NCI-H2171 (cell line): ENCODE measurements around the gene ENAH.
"Not testable (repeated sequence)": the region's sequence is repeated elsewhere in the genome, so short reads cannot be mapped to it uniquely, and the experiment has no call there.

Experiments
- DNase-seq: peaks from one replicate; lab custom pipeline; 2025; lab: John Stamatoyannopoulos, UW

Gene ENAH

DNA sequence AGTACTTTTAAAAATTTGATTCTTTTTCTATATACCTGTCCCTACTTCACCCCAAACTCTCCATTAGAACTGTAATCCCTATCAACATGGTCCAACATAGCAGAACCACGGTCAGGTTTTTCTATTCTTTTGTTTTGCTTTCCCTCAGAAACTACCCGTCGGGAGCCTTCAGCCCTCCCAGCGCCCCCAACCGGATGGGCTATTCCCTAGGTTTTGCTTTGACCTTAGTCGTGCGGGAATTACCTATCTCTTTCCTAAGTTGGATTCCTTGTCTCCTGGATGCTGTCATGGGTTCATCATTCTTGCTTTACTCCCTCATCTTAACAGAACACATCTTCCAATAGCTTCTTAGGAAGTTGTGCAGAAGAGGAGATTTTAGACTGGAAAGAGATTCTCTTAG, 127.5 kb downstream of the ENAH start:
- no peak for DNase-seq

- no peak for DNase-seq
Measured at GRCh38 chr1:225524570-225524969, 128.4 kb downstream of the ENAH start.

DNA sequence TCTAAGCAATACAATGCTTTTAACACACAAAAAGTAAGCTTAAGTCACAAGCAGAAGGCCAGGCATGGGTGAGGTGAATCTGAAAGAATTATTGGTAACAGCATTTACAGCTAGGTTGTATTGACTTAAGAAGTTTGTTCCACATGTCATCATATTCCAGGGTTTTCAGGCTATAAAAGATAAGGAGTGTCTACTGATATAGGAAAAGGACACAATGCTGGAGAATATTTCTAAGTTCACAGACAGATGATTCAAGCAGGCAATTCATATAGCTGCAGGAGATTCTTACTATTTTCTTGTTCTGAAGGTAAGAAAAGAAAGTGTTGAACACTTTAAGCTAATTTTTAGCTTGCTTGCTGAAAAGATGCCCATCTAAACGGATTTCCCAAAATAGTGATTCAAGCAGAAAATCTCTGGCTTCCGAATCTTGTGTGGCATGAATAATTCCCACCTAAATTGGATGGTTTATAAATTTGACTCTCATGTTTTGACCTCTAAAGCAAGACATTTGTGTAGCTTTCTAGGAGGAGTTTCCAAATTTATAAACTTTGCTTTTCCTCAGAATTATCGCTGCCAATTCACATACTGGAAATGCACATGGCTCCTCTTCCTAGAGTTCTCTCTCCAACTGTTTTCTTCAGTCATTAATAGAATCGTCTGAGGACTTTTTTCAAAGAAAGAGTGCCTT, 129.5 kb downstream of the ENAH start:
- no peak for DNase-seq

DNA sequence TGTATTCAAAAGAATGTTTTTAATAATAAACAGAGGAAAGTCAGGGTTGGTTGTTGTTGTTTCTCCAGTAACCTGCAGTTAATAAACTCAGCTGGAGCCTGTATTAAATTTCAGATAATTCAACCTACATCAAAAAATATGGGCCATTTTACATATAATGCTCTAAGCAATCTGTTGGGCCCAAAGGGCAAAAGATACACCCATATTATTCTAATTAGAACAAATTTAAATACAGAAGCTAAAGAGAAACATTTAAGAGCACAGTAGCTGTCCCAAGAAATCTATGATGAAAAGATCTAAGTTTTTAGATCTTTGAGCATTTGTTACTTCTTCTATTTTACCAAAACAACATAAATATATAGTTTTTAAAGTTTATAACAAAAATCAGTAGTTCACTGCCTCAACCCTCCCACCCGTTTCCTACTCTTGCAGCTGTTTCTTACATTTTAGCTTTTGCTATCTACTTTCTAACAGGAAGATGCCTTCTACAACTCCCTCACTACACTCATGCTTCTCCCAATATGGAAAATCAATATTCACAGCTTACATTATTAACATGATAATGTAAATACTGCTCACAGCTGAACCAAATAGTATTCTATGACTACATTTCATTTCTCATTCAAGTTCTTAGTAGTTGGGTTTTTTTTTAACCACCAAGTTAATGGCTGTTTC, 130.2 kb downstream of the ENAH start:
- no peak for DNase-seq

DNA sequence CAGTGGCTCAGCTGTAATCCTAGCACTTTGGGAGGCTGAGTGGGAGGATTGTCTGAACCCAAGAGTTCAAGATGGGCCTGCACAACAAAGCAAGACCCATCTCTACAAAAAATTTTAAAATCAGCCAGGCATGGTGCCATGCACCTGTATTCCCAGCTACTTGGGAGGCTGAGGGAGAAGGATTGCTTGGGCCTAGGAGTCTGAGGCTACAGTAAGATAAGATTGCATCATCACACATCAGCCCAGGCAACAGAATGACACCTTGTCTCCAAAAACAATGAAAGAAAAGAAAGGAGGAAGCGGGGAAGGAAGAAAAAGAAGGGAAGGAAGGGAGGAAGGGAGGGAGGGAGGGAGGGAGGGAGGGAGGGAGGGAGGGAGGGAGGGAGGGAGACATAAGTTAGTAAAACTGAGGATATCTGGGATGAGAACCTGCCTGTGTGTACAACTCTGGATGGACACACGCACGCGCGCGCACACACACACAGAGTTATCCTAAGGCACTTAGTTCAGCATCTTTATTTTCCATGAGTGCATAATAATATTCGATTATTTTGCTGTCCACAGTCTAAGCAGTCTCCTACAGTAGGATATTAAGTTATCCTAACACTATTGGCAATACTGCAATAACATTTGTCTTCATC, 132.2 kb downstream of the ENAH start:
- no peak for DNase-seq

- no peak for DNase-seq
Measured at GRCh38 chr1:225519166-225519863, 133.6 kb downstream of the ENAH start.

GRCh38 chr1:225517697-225518096, 135.2 kb downstream of the ENAH start:
- DNase-seq, result no peak

DNA sequence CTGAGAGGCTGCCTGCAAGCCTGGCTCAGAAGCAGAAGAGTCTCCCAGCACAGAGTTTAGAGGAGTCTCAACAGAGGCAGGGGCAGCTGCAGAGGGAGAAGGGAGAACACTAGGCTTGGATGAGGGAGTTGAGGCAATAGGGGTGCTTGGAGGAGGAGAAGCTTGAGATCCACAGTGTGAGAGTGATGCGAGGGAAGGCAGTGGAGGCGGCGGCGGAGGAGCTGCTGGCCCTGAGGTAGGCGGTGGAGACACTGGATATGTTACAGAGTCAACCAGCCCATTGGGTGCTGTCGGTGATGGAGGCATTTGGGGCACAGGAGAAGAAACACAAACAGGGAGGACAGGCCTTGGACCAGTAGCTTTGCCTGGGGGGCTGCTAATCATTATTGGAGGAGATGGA, 135.7 kb downstream of the ENAH start:
- DNase-seq, result no peak

- no peak for DNase-seq
Measured at GRCh38 chr1:225514671-225515081, 138.2 kb downstream of the ENAH start.

DNA sequence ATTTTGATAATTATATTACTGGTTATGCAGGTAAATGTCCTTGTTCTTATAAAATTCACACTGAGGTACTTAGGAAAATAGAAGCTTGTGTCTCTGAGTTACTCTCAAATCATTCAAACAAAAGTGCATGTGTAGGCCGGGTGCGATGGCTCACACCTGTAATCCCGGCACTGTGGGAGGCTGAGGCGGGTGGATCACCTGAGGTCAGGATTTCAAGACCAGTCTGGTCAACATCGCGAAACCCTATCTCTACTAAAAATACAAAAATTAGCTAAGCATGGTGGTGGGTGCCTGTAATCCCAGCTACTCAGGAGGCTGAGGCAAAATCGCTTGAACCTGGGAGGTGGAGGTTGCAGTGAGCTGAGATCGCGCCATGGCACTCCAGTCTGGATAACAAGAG, 139.3 kb downstream of the ENAH start:
- not testable (repeated sequence) for DNase-seq

DNA sequence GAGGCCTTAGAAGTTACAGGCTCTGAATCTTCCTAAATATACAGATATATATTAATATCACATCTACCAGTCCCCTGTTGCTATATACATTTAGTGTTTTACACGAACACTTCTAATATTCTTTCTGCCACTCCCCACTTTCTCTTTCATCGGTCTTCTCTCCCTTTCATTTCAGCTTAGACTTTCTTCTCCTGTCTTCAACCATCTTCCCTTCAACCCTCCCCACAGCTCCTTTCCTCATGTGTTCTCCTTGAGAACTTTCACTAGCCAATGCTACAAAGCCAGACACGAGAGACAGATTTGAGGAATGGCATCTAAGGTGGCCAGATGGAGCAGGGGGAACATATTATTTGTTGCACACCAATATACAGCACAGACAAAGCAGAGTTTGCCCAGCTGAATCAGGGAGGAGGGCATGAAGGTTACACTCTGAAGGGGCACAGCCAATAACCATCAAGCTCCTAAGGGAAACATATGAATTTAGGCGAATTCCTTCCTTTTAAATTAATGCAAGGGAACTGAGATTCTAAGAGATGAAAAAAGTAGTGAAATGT, 141.0 kb downstream of the ENAH start:
- DNase-seq, result no peak

- DNase-seq, result not testable (repeated sequence)
Measured at GRCh38 chr1:225510740-225511139, 142.2 kb downstream of the ENAH start.

- DNase-seq, result no peak
Measured at GRCh38 chr1:225509770-225510169, 143.2 kb downstream of the ENAH start.

GRCh38 chr1:225509376-225509707, 143.6 kb downstream of the ENAH start:
- no peak for DNase-seq

DNA sequence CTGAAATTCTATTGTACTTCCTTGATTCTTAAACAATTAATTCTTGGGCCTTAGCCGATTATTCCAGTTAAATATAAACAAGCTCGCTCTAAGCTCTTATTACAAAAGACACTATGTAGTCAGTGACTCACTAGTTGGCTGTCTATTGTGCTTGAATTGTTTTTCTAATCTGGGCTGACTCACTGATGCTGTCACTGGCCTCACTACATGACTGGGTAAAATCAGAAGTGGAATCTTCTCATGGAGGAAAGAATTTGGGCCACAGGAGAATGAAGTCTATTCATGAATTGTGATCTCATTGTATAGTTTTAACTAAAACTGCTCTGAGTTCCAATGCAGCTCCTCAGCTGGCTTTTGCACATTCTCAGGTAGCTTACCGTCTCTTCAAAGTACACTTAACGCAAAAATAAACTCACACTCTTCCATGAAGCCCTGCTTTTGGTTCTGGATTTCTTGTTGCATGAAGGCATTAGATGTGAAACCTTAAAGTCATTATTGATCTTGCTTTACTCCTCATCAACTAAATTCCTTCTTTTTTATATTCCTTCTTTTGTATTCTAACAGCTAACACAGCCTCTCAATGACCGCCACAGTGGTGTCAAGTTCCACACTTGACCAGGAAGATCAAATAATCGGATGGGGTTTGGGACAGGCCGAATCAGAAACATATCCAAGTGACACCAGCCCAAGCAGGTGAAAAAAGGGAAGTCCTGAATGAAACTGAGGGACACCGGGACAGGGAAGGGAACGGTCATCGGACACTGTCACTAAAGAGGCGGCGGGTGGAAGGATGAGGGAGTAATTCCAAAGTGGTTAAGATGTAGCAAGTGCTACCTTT, 144.2 kb downstream of the ENAH start:
- DNase-seq, result no peak

DNA sequence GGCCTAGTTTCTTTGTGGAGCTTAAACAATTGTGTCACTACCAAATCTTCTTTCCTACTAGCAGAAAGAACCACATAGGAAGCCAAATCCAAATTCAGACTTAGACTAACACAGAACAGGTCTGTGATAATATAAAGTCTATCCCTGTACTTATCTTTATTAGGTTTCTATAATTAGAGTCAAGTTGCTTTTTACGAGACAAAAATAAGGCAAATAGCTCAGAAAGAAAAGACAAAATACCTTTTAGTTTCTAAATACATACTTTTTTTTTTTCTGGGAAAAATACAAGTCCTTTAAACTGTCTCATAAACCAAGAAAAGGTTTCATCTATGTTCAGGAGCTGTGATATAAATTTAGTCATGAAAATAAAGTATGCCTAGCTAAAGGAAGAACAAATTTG, 146.2 kb downstream of the ENAH start:
- DNase-seq, result no peak

GRCh38 chr1:225504776-225505175, 148.1 kb downstream of the ENAH start:
- no peak for DNase-seq

- DNase-seq, result no peak
Measured at GRCh38 chr1:225500624-225501192, 152.2 kb downstream of the ENAH start.

DNA sequence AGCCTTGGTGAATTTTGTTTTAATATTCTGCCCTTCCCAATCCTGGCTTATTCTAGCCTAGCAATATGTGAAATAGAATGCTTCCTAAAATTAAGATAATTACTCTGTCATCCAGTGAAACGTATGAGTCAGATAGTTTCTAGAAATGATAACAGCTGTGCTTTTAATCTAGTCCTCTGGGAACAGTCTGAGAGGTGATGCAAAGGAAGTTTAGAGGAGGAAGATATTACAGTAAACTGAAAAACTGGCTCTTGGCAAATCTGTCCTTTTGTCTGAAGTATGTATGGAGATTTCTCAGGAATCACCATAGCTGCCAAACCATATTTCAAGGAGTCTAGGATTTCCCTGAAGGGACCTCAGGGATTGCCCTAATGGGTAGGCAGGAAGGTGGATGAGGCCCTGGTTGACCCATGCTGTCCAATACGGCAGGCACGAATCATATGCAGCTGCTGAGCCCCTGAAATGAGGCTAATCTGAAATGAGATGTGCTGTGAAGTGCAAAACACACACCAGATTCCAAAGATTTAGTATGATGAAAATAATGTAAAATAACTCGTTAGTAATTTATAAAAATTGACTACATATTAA, 154.3 kb downstream of the ENAH start:
- peak; percentile 15 for DNase-seq

GRCh38 chr1:225494789-225495359, 158.0 kb downstream of the ENAH start:
- DNase-seq, result no peak
